ENCODE data around the gene ADCY5. TPM values are rescaled to one million over a fixed set of nuclear protein-coding genes. Genes with fewer than 3 reads are reported as not detected.

ADCY5 gene
- total and polyA plus RNA-seq, 2 donors (not counting 1 experiment from before 2014, with no cell fraction given) = not detected

DNA sequence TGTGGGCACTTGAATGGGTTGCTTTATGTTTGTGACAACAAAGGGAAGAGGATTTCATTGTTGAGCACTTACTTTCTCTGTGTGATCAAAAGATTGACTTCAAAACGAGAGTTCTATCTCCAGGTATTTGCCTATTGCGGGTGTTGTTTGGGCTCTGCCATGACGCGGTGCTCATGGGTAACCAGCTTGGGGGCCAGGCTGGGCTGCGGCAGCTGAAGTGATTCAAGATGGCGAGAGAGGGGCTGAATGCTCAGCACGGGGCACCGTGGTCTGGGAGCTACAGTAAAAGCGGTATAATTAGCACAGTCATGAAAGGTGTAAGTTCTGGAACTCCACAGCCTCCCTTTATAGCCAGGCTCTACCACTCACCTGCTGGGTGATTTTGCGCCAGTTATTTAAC, 31.0 kb upstream of the ADCY5 start:
- peaks cover 26% of the 10 kb centered on the region for H3K27me3 Mint-ChIP-seq
- no peaks in the 10 kb centered on the region for H3K9me3 Mint-ChIP-seq (ENCODE audit: insufficient read depth)
- H3K4me1 Mint-ChIP-seq = peaks cover 2% of the 10 kb centered on the region
- Histone ChIP-seq H3K9me3 (ENCODE audit: control extremely low read depth in 1 of 3, control insufficient read depth in 2 of 3, insufficient read depth in 1 of 3, low read length in 2 of 3) (no peaks in the 10 kb centered on the region), H3K79me2 (ENCODE audit: control insufficient read depth, insufficient read depth, low read length) (no peaks in the 10 kb centered on the region), H3K4me2 (replicated peaks; ENCODE audit: low read depth, low read length, poor library complexity, severe bottlenecking) (no peak overlapping the region), H3K36me3 (replicated peaks in 1 of 2; ENCODE audit: control extremely low read depth in 1 of 2, control insufficient read depth in 1 of 2, extremely low read depth in 1 of 2, insufficient read depth in 2 of 2, low read length in 1 of 2) (no peaks in the 10 kb centered on the region), H3K4me3 (ENCODE audit: control extremely low read depth in 1 of 5, extremely low read depth in 1 of 5, insufficient read depth in 1 of 5, low read depth in 2 of 5, low read length in 4 of 5) (no peak overlapping the region), H3K27me3 (replicated peaks in 1 of 4; ENCODE audit: control extremely low read depth in 1 of 4, control insufficient read depth in 3 of 4, insufficient read depth in 4 of 4, low read length in 3 of 4) (peaks cover 0 to 5% (median 0%) of the 10 kb centered on the region in 4 experiments), H2AFZ (ENCODE audit: insufficient read depth, low read depth, low read length, poor library complexity, severe bottlenecking) (no peak overlapping the region), H3K9ac (ENCODE audit: low read length) (no peak overlapping the region), H3K4me1 (ENCODE audit: control insufficient read depth in 2 of 2, insufficient read depth in 2 of 2, low read length in 2 of 2) (peaks cover 0 to 5% of the 10 kb centered on the region in 2 donors), H4K20me1 (ENCODE audit: control insufficient read depth, insufficient read depth, low read length, poor library complexity, severe bottlenecking) (no peaks in the 10 kb centered on the region), H3K27ac (ENCODE audit: low read length in 2 of 2) (no peak overlapping the region)
- no peak overlapping the region for H3K4me3 Mint-ChIP-seq
- TF ChIP-seq, protein P1, sequence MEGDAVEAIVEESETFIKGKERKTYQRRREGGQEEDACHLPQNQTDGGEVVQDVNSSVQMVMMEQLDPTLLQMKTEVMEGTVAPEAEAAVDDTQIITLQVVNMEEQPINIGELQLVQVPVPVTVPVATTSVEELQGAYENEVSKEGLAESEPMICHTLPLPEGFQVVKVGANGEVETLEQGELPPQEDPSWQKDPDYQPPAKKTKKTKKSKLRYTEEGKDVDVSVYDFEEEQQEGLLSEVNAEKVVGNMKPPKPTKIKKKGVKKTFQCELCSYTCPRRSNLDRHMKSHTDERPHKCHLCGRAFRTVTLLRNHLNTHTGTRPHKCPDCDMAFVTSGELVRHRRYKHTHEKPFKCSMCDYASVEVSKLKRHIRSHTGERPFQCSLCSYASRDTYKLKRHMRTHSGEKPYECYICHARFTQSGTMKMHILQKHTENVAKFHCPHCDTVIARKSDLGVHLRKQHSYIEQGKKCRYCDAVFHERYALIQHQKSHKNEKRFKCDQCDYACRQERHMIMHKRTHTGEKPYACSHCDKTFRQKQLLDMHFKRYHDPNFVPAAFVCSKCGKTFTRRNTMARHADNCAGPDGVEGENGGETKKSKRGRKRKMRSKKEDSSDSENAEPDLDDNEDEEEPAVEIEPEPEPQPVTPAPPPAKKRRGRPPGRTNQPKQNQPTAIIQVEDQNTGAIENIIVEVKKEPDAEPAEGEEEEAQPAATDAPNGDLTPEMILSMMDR (IDR thresholded peaks at IDR 0.05) = no peak
- no peak for TF ChIP-seq EZH2 (IDR thresholded peaks at IDR 0.05; ENCODE audit: borderline replicate concordance, insufficient read depth, low read depth, low read length, poor library complexity, severe bottlenecking)
- intact Hi-C loops (cut with micrococcal nuclease) = no loop called here
- WGBS (ENCODE audit: insufficient coverage) = 97% methylated on average over 6 of the region's 10 CpGs
- DNase-seq = no peak
- no peak overlapping the region for H3K27ac Mint-ChIP-seq
- no peak for ATAC-seq (ENCODE audit: low read depth)
- ChIA-PET POLR2A (no interaction called here), CTCF (interaction anchor here (1.0 kb wide), 1 partner anchor 10 kb away, joined by 3 read pairs; no protein-coding TSS in a partner anchor)

DNA sequence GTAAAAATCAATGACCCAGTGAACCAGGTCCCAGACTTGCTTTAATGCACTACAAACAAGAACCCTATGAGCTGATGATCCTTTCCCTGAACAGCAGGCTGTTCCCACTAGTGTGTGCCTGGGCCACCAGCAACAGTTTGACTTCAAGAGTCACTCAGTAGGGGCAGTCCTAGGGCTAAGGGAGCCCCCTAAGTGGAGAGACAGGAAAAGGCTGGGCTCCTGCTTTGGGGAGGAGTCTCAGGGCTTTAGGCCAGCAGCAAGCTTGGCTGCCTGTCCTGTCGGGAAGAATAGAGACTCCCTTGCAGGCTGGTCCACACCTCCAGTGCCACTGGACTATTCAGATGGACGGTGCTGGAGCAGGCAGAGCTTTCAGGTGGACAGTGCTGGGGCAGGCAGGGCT, 29.4 kb upstream of the ADCY5 start:
- Histone ChIP-seq H3K36me3 (replicated peaks in 1 of 2; ENCODE audit: control extremely low read depth in 1 of 2, control insufficient read depth in 1 of 2, extremely low read depth in 1 of 2, insufficient read depth in 2 of 2, low read length in 1 of 2) (no peaks in the 10 kb centered on the region), H3K79me2 (ENCODE audit: control insufficient read depth, insufficient read depth, low read length) (no peaks in the 10 kb centered on the region), H3K4me1 (ENCODE audit: control insufficient read depth in 2 of 2, insufficient read depth in 2 of 2, low read length in 2 of 2) (peaks cover 0 to 5% of the 10 kb centered on the region in 2 donors), H2AFZ (ENCODE audit: insufficient read depth, low read depth, low read length, poor library complexity, severe bottlenecking) (no peak overlapping the region), H3K9ac (ENCODE audit: low read length) (no peak overlapping the region), H3K27me3 (replicated peaks in 1 of 4; ENCODE audit: control extremely low read depth in 1 of 4, control insufficient read depth in 3 of 4, insufficient read depth in 4 of 4, low read length in 3 of 4) (peaks cover 0 to 5% (median 0%) of the 10 kb centered on the region in 4 experiments), H4K20me1 (ENCODE audit: control insufficient read depth, insufficient read depth, low read length, poor library complexity, severe bottlenecking) (no peaks in the 10 kb centered on the region), H3K27ac (ENCODE audit: low read length in 2 of 2) (no peak overlapping the region), H3K9me3 (ENCODE audit: control extremely low read depth in 1 of 3, control insufficient read depth in 2 of 3, insufficient read depth in 1 of 3, low read length in 2 of 3) (peaks cover 0 to 5% (median 0%) of the 10 kb centered on the region in 3 donors), H3K4me2 (replicated peaks; ENCODE audit: low read depth, low read length, poor library complexity, severe bottlenecking) (no peak overlapping the region), H3K4me3 (ENCODE audit: control extremely low read depth in 1 of 5, extremely low read depth in 1 of 5, insufficient read depth in 1 of 5, low read depth in 2 of 5, low read length in 4 of 5) (no peak overlapping the region)
- Mint-ChIP-seq H3K4me1 (peaks cover 2% of the 10 kb centered on the region), H3K9me3 (ENCODE audit: insufficient read depth) (no peaks in the 10 kb centered on the region), H3K4me3 (no peak overlapping the region), H3K27me3 (peaks cover 23% of the 10 kb centered on the region), H3K27ac (no peak overlapping the region)
- intact Hi-C loops (cut with micrococcal nuclease) = no loop called here
- POLR2A ChIA-PET = no interaction called here
- TF ChIP-seq, protein P1 (IDR thresholded peaks at IDR 0.05) = no peak
- no peak for TF ChIP-seq EZH2 (IDR thresholded peaks at IDR 0.05; ENCODE audit: borderline replicate concordance, insufficient read depth, low read depth, low read length, poor library complexity, severe bottlenecking)
- CTCF ChIA-PET = no interaction called here
- 0% methylated on average over 1 of the region's 2 CpGs for WGBS (ENCODE audit: insufficient coverage)
- ATAC-seq (ENCODE audit: low read depth) = no peak
- DNase-seq = no peak
